Measurements from ENCODE around the gene IL22RA1. TPM values are rescaled to one million over a fixed set of nuclear protein-coding genes. Genes with fewer than 3 reads are reported as not detected.

Gene IL22RA1
- total and polyA plus RNA-seq, 2 of the 8 experiments (the other 6 are each of a cell fraction or from before 2014, with no cell fraction given): 0.17 to 0.32 TPM

DNA sequence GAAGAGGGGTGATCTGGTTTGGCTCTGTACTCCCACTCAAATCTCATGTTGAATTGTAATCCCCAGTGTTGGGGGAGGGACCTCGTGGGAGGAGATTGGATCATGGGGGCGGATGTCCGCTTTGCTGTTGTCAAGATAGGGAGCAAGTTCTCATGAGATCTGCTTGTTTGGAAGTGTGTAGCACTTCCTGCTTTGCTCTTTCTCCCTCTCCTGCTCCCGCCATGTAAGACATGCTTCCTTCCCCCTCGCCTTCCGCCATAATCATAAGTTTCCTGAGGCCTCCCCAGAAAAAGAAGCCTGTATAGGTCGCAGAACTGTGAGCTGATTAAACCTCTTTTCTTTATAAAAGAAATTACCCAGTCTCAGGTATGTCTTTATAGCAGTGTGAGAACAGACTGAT, 58.9 kb downstream of the IL22RA1 start:
- CTCF ChIA-PET (ENCODE audit: partially characterized antibody): interaction anchor here (0.8 to 3.9 kb wide), 7 partner anchors 11 to 309 kb away, joined by 3 to 32 read pairs (median 3); no protein-coding TSS in a partner anchor
- Histone ChIP-seq H2BK20ac (ENCODE audit: low read length) (no peak overlapping the region), H3K4me2 (ENCODE audit: insufficient read depth in 1 of 2, low read depth in 2 of 2, low read length in 2 of 2) (no peak overlapping the region), H2BK120ac (replicated peaks; ENCODE audit: low read depth, low read length) (no peak overlapping the region), H3K4me3 (ENCODE audit: extremely low read depth in 1 of 4, insufficient read depth in 2 of 4, low read depth in 3 of 4, low read length in 4 of 4) (no peak overlapping the region), H4K91ac (replicated peaks; ENCODE audit: insufficient read length, low read length) (no peak overlapping the region), H3K4ac (replicated peaks; ENCODE audit: insufficient read length, low read depth, low read length) (no peak overlapping the region), H2AK5ac (ENCODE audit: low read depth, low read length) (no peak overlapping the region), H2BK15ac (ENCODE audit: low read length) (no peak overlapping the region), H3K4me1 (replicated peaks in 1 of 4; ENCODE audit: control insufficient read depth in 3 of 4, insufficient read depth in 4 of 4, low read length in 3 of 4) (no peaks in the 10 kb centered on the region), H4K20me1 (replicated peaks in 1 of 2; ENCODE audit: control insufficient read depth in 1 of 2, insufficient read depth in 2 of 2, low read length in 2 of 2) (no peaks in the 10 kb centered on the region), H3K9ac (replicated peaks in 1 of 4; ENCODE audit: extremely low read depth in 1 of 4, low read depth in 3 of 4, low read length in 3 of 4) (no peak overlapping the region), H3K14ac (ENCODE audit: insufficient read length) (no peak overlapping the region), H2AFZ (ENCODE audit: low read length) (no peak overlapping the region), H3K36me3 (ENCODE audit: control insufficient read depth in 2 of 4, insufficient read depth in 4 of 4, low read length in 3 of 4) (no peaks in the 10 kb centered on the region), H3K23me2 (ENCODE audit: low read depth, low read length) (peaks cover 5% of the 10 kb centered on the region; the same call in 1 of the 2 replicates), H3K23ac (ENCODE audit: insufficient read length) (no peak overlapping the region), H2BK5ac (ENCODE audit: low read depth, low read length) (no peak overlapping the region), H3K79me1 (ENCODE audit: low read depth, low read length) (no peaks in the 10 kb centered on the region), H4K8ac (ENCODE audit: extremely low read depth, insufficient read depth, low read length) (no peak overlapping the region), H4K5ac (ENCODE audit: insufficient read length, low read depth, low read length) (no peak overlapping the region), H3K9me3 (ENCODE audit: insufficient read depth in 2 of 2, low read depth in 1 of 2, low read length in 1 of 2) (no peaks in the 10 kb centered on the region), H2BK12ac (ENCODE audit: low read depth, low read length) (no peak overlapping the region), H3K18ac (ENCODE audit: extremely low read depth, low read length) (no peak overlapping the region), H3K27me3 (replicated peaks in 1 of 4; ENCODE audit: control insufficient read depth in 3 of 4, extremely low read depth in 1 of 4, insufficient read depth in 3 of 4, low read length in 3 of 4) (no peaks in the 10 kb centered on the region), H3K79me2 (ENCODE audit: control insufficient read depth in 1 of 2, insufficient read depth in 2 of 2, low read length in 2 of 2) (no peaks in the 10 kb centered on the region), H3K56ac (replicated peaks; ENCODE audit: insufficient read length, low read depth, low read length) (no peak overlapping the region), H3K27ac (ENCODE audit: low read depth, low read length) (no peak overlapping the region)
- POLR2A ChIA-PET (ENCODE audit: partially characterized antibody): interaction anchor here (0.7 kb wide), 1 partner anchor 12 kb away, joined by 5 read pairs; no protein-coding TSS in a partner anchor
- DNase-seq (ENCODE audit: low read depth in 1 of 2, low spot score in 2 of 2) (no peak), FAIRE-seq (no peak)
- WGBS, 2 experiments (ENCODE audit: extremely low coverage in 1 of 2, insufficient coverage in 1 of 2, insufficient read length in 1 of 2, insufficient replicate concordance in 2 of 2, low coverage in 1 of 2, low lambda C conversion rate in 2 of 2, missing lambda C conversion rate in 1 of 2): 87% methylated on average over 7 of the region's 7 CpGs; no CpG with 5 or more reads in 1 of the 2 experiments
- TF ChIP-seq SP2 (IDR thresholded peaks at IDR 0.05; ENCODE audit: low read length) (no peak), SIX5 (IDR thresholded peaks at IDR 0.05; ENCODE audit: low read depth, low read length) (no peak), KDM5A (IDR thresholded peaks at IDR 0.05; ENCODE audit: low read length) (no peak), KDM4A (IDR thresholded peaks at IDR 0.05; ENCODE audit: low read depth, low read length, severe bottlenecking) (no peak), SIRT6 (IDR thresholded peaks at IDR 0.05; ENCODE audit: low read length) (no peak), GTF2F1 (IDR thresholded peaks at IDR 0.05; ENCODE audit: borderline replicate concordance, low read depth, low read length) (no peak), CTCF (IDR thresholded peaks at IDR 0.05; ENCODE audit: control extremely low read depth in 1 of 3, insufficient read depth in 1 of 3, low read depth in 1 of 3, low read length in 3 of 3) (no peak), YY1 (IDR thresholded peaks at IDR 0.05; ENCODE audit: low read depth, low read length) (no peak), RAD21 (IDR thresholded peaks at IDR 0.05 in 1 of 2, conservative IDR thresholded peaks at IDR 0.05 in 1 of 2; ENCODE audit: low read depth in 2 of 2, low read length in 2 of 2) (no peak), RFX5 (IDR thresholded peaks at IDR 0.05; ENCODE audit: borderline replicate concordance, low read depth, low read length) (no peak)
- TF ChIP-seq, protein P1, sequence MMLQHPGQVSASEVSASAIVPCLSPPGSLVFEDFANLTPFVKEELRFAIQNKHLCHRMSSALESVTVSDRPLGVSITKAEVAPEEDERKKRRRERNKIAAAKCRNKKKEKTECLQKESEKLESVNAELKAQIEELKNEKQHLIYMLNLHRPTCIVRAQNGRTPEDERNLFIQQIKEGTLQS (IDR thresholded peaks at IDR 0.05; ENCODE audit: insufficient read depth, low read depth, low read length): no peak
